GM13977 (cell line): ENCODE results near the gene GTSF1L.
A peak's percentile ranks its signal among the peaks of the same experiment; 100 is the strongest.

Experiments used
- DNase-seq: peaks from one replicate; pipeline ENCODE4 v3.0.0; 2012; ENCODE audit warnings: low spot score
- in situ Hi-C: fragments of 300-500 bp; cut with MboI; formaldehyde crosslinking; loops from one replicate; pipeline ENCODE4 v1.12.0; 2022; ENCODE audit warnings: low sequenced_read_pairs, low pct_unique_long_range_greater_than_20kb, mixed read lengths, inconsistent platforms; ENCODE audit not compliant: unreplicated experiment
- TF ChIP-seq, protein P1 (sequence below): IDR thresholded peaks from 2 replicates; pipeline ENCODE4 v1.5.1; 2012; ENCODE audit warnings: mild to moderate bottlenecking, control low read depth; ENCODE audit not compliant: insufficient read depth; ENCODE audit errors: extremely low read depth, missing control alignments

Gene GTSF1L

DNA sequence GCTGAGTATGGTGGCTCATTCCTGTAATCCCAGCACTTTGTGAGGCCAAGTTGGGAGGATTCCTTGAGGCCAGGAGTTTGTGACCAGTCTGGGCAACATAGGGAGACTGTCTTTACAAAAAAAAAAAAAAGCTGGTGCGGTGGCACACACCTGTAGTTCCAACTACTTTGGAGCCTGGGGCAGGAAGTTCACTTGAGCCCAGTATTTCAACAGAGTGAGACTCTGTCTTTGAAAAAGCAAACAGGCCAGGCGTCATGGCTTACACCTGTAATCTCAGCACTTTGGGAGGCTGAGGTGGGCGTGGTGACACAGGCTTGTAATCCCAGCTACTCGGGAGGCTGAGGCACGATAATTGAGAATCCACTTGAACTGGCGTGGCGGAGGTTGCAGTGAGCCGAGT, 31.2 kb downstream of the GTSF1L start:
- TF ChIP-seq, protein P1, sequence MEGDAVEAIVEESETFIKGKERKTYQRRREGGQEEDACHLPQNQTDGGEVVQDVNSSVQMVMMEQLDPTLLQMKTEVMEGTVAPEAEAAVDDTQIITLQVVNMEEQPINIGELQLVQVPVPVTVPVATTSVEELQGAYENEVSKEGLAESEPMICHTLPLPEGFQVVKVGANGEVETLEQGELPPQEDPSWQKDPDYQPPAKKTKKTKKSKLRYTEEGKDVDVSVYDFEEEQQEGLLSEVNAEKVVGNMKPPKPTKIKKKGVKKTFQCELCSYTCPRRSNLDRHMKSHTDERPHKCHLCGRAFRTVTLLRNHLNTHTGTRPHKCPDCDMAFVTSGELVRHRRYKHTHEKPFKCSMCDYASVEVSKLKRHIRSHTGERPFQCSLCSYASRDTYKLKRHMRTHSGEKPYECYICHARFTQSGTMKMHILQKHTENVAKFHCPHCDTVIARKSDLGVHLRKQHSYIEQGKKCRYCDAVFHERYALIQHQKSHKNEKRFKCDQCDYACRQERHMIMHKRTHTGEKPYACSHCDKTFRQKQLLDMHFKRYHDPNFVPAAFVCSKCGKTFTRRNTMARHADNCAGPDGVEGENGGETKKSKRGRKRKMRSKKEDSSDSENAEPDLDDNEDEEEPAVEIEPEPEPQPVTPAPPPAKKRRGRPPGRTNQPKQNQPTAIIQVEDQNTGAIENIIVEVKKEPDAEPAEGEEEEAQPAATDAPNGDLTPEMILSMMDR = no peak
- no peak for DNase-seq
- in situ Hi-C loops = loop anchor here (10.0 kb wide), 1 partner anchor 161 kb away; no protein-coding TSS in a partner anchor

DNA sequence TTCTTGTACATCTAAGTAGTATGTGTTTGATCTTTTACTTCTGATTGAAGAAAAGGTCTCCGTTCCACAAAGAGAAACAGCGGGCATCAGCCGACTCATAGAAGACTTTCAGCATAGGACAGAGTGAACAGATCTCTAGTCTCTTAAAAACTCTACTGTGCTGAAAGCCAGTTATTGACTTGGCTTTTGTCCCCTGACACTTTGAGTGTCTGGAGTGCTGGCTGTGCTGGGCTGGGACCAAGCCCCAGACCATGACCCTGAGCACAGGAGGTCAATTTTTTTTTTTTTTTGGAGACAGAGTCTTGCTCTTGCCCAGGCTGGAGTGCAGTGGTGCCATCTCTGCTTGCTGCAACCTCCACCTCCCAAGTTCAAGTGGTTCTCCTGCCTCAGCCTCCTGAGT, 32.0 kb downstream of the GTSF1L start:
- TF ChIP-seq, protein P1 = no peak
- in situ Hi-C loops = loop anchor here (10.0 kb wide), 1 partner anchor 160 kb away; no protein-coding TSS in a partner anchor
- DNase-seq = no peak

DNA sequence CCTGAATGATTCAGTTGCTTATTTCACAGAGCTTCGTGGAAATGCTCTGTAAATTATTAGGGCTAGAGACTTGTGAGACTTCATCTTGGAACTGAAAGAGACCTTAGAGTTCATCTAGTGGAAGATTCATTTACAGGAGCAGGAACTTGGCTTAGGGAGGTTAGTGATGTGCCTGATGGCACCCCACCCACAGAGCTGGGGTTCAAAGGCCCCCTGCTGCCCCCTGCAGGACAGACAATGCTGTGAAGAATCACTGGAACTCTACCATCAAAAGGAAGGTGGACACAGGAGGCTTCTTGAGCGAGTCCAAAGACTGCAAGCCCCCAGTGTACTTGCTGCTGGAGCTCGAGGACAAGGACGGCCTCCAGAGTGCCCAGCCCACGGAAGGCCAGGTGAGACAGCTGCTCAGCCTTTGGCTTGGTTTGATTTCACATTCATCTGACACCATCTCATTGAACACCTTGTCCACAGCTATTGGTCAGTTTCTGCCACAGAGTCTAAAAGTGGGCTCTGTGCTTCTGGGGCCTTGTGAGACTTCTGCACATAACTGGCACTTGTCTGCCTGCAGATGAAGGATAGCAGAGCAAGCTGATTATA, 34.8 kb downstream of the GTSF1L start:
- TF ChIP-seq, protein P1 = peak; percentile 84
- peak; percentile 76 for DNase-seq
- in situ Hi-C loops = loop anchor here (10.0 kb wide), 1 partner anchor 157 kb away; no protein-coding TSS in a partner anchor

DNA sequence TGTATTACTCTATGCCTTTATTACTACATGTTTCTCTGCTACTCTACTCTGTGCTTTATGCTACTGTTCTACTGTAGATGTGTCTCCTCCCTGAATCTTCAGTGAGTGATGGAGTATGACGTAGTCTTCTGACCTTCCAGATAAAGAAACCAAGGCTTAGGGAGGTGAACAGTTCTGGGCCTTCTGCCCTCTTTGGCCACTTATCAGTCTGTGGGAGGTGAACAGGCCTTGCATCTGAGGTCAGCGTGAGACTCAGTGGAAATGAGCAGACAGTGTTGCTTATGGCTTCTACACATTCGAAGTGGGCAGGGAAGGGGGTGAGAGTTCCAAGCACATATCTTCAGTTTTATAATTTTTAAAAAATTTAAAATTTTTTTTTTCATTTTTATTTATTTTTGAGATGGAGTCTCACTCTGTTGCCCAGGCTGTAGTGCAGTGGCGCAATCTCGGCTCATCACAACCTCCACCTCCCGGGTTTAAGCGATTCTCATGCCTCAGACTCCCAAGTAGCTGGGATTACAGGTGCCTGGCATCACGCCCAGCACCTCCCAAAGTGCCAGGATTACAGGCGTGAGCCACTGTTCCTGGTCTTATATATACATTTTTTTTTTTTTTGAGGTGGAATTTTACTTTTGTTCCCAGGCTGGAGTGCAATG, 35.7 kb downstream of the GTSF1L start:
- DNase-seq = no peak
- in situ Hi-C loops = loop anchor here (10.0 kb wide), 1 partner anchor 156 kb away; no protein-coding TSS in a partner anchor
- TF ChIP-seq, protein P1 = no peak

DNA sequence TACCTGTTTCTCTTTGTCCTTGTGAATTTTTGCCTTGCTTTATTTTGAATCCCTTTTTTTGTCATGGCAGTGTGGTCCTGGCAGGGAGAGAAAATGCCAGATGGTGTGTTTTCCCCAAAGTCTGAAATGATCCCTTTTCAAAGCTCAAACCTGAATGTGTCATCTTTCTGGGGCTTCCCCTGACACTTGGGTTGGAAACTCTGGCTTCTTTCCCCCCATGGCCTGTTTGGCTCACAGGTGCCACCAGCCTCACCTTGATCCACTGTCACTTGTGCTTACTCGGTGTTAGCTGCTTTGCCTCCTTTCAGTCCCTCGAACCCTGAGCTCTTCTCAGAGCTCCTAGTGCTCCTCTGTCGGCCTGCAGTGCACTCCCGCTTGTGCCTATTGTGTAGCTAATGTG, 37.6 kb downstream of the GTSF1L start:
- no peak for DNase-seq
- TF ChIP-seq, protein P1 = no peak
- in situ Hi-C loops = no loop called here

DNA sequence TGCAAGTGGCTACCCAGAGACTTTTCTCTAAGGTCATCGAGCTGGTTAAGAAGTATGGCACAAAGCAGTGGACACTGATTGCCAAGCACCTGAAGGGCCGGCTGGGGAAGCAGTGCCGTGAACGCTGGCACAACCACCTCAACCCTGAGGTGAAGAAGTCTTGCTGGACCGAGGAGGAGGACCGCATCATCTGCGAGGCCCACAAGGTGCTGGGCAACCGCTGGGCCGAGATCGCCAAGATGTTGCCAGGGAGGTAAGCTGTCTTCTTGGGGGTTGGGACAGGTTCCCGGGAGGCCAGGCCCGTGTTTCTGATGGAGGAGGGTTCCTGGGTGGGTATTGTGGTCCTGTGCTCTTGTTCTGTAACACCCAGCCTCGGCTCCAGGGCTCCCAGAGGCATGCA, 40.0 kb downstream of the GTSF1L start:
- TF ChIP-seq, protein P1 = no peak
- in situ Hi-C loops = no loop called here

More for the DNA sequence above, 40.0 kb downstream of the GTSF1L start:
- no peak for DNase-seq
